NCI-H128 (cell line): ENCODE results near the gene DRAM1.
"Not testable (repeated sequence)": the region's sequence is repeated elsewhere in the genome, so short reads cannot be mapped to it uniquely, and the experiment has no call there.

Experiments
- DNase-seq: peaks from one replicate; lab custom pipeline; 2025; ENCODE audit not compliant: unreplicated experiment; lab: John Stamatoyannopoulos, UW

The DRAM1 gene

GRCh38 chr12:101858361-101858760, 19.0 kb upstream of the DRAM1 start:
- no peak for DNase-seq

GRCh38 chr12:101859664-101860607, 17.4 kb upstream of the DRAM1 start:
- no peak for DNase-seq

GRCh38 chr12:101861688-101862087, 15.7 kb upstream of the DRAM1 start:
- DNase-seq, result not testable (repeated sequence)

- no peak for DNase-seq
Observed at GRCh38 chr12:101862245-101862644, 15.1 kb upstream of the DRAM1 start.

GRCh38 chr12:101863981-101864380, 13.4 kb upstream of the DRAM1 start:
- DNase-seq, result no peak

GRCh38 chr12:101866615-101867373, 10.6 kb upstream of the DRAM1 start:
- DNase-seq, result no peak

- DNase-seq, result not testable (repeated sequence)
Observed at GRCh38 chr12:101867619-101868018, 9.8 kb upstream of the DRAM1 start.

GRCh38 chr12:101870925-101871324, 6.5 kb upstream of the DRAM1 start:
- no peak for DNase-seq

GRCh38 chr12:101875162-101875561, 2.2 kb upstream of the DRAM1 start:
- no peak for DNase-seq

- no peak for DNase-seq
Observed at GRCh38 chr12:101876322-101876860, 989 bp upstream of the DRAM1 start.

GRCh38 chr12:101877806-101878242, 444 bp downstream of the DRAM1 start:
- no peak for DNase-seq

- no peak for DNase-seq
Observed at GRCh38 chr12:101878243-101878821, 952 bp downstream of the DRAM1 start.

- no peak for DNase-seq
Observed at GRCh38 chr12:101880769-101881168, 3.4 kb downstream of the DRAM1 start.

GRCh38 chr12:101881228-101881627, 3.8 kb downstream of the DRAM1 start:
- no peak for DNase-seq

GRCh38 chr12:101884174-101884573, 6.8 kb downstream of the DRAM1 start:
- DNase-seq, result no peak

GRCh38 chr12:101884781-101885340, 7.5 kb downstream of the DRAM1 start:
- not testable (repeated sequence) for DNase-seq

- no peak for DNase-seq
Observed at GRCh38 chr12:101885912-101886561, 8.7 kb downstream of the DRAM1 start.

- DNase-seq, result no peak
Observed at GRCh38 chr12:101889211-101889752, 11.9 kb downstream of the DRAM1 start.

GRCh38 chr12:101891462-101891971, 14.1 kb downstream of the DRAM1 start:
- DNase-seq, result no peak

GRCh38 chr12:101892794-101893193, 15.4 kb downstream of the DRAM1 start:
- DNase-seq, result no peak
